Suprapubic skin (tissue), 4 donors: ENCODE measurements around the gene GPSM1. TPM values are rescaled to one million over a fixed set of nuclear protein-coding genes. Genes with fewer than 3 reads are reported as not detected.

Experiments used
- DNase-seq, 2 donors: peaks; one replicate each; pipeline ENCODE4 v3.0.0-alpha.2; 2019; ENCODE audit warnings: low spot score in 2 of 2
- H3K27ac ChIP-seq: fragments of 200-600 bp; sonication (generic); one replicate; pipeline ENCODE4 v1.5.1; 2019
- H3K27me3 ChIP-seq: fragments of 200-600 bp; sonication (generic); one replicate; pipeline ENCODE4 v1.5.1; 2019
- H3K36me3 ChIP-seq: fragments of 200-600 bp; sonication (generic); one replicate; pipeline ENCODE4 v1.5.1; 2019
- H3K4me1 ChIP-seq: fragments of 200-600 bp; sonication (generic); one replicate; pipeline ENCODE4 v1.5.1; 2019
- H3K4me3 ChIP-seq: fragments of 200-600 bp; sonication (generic); one replicate; pipeline ENCODE4 v1.5.1; 2019; ENCODE audit warnings: mild to moderate bottlenecking
- H3K9me3 ChIP-seq: fragments of 200-600 bp; sonication (generic); one replicate; pipeline ENCODE4 v1.5.1; 2019
- CTCF ChIP-seq, 2 donors: fragments of 200-600 bp in 1 of 2; fragments of 450-650 bp in 1 of 2; sonication (generic) in 1 of 2; IDR thresholded peaks; one replicate each; pipeline ENCODE4 v1.5.1; 2016 to 2019; ENCODE audit warnings: antibody characterized with exemption in 2 of 2, mild to moderate bottlenecking in 1 of 2, moderate library complexity in 1 of 2
- EP300 ChIP-seq: sonication (generic); formaldehyde crosslinking; IDR thresholded peaks from one replicate; pipeline ENCODE4 v1.6.1; 2017; ENCODE audit warnings: antibody characterized with exemption
- POLR2A ChIP-seq, 2 donors: fragments of 450-650 bp; IDR thresholded peaks; one replicate each; pipeline ENCODE4 v1.6.1; 2017; ENCODE audit warnings: antibody characterized with exemption in 2 of 2, mild to moderate bottlenecking in 2 of 2, moderate library complexity in 2 of 2
- POLR2AphosphoS5 ChIP-seq, 3 donors: sonication (generic); formaldehyde crosslinking; IDR thresholded peaks; one replicate each; pipeline ENCODE4 v1.6.1; 2017; ENCODE audit warnings: antibody characterized with exemption in 3 of 3
- WGBS: methylation state at CpG from one replicate; pipeline ENCODE4 v1.1.5; 2018; 5-methylcytosine and 5-hydroxymethylcytosine counted together
- total RNA-seq, 4 donors: library from RNA; depleted of rRNA; stranded (reverse); fragments of >200 nt; gene quantifications; one replicate each; pipeline ENCODE4 v1.1.0, GENCODE V29; 2016

Gene GPSM1
- total RNA-seq, 4 donors from 2014 or later = 11.5 to 14.6 (median 13.7) TPM

- WGBS = 51% methylated on average over 12 of the region's 21 CpGs
- TF ChIP-seq POLR2A (IDR thresholded peaks at IDR 0.05) (no peak), CTCF (IDR thresholded peaks at IDR 0.05) (no peak), POLR2AphosphoS5 (IDR thresholded peaks at IDR 0.05) (no peak), EP300 (no peak)
Measured at GRCh38 chr9:136287960-136288753, 39.2 kb upstream of the GPSM1 start.

GRCh38 chr9:136289651-136290507 is 37.5 kb upstream of the GPSM1 start:
- Histone ChIP-seq H3K36me3 (no peaks in the 10 kb centered on the region), H3K4me3 (no peak overlapping the region), H3K4me1 (peaks cover 14% of the 10 kb centered on the region), H3K27me3 (peaks cover 52% of the 10 kb centered on the region), H3K9me3 (no peaks in the 10 kb centered on the region), H3K27ac (no peak overlapping the region)
- TF ChIP-seq CTCF (IDR thresholded peaks at IDR 0.05) (no peak), POLR2AphosphoS5 (IDR thresholded peaks at IDR 0.05) (no peak), POLR2A (IDR thresholded peaks at IDR 0.05) (no peak), EP300 (no peak)
- WGBS = 84% methylated on average over 8 of the region's 30 CpGs
- no peak for DNase-seq

More at GRCh38 chr9:136287960-136288753, 39.2 kb upstream of the GPSM1 start:
- Histone ChIP-seq H3K27ac (no peak overlapping the region), H3K9me3 (no peaks in the 10 kb centered on the region), H3K4me3 (no peak overlapping the region), H3K27me3 (peaks cover 62% of the 10 kb centered on the region), H3K4me1 (peaks cover 19% of the 10 kb centered on the region), H3K36me3 (no peaks in the 10 kb centered on the region)
- DNase-seq = no peak

GRCh38 chr9:136290508-136291000 is 36.8 kb upstream of the GPSM1 start:
- Histone ChIP-seq H3K4me3 (no peak overlapping the region), H3K9me3 (no peaks in the 10 kb centered on the region), H3K27me3 (peaks cover 45% of the 10 kb centered on the region), H3K27ac (no peak overlapping the region), H3K36me3 (no peaks in the 10 kb centered on the region), H3K4me1 (peaks cover 14% of the 10 kb centered on the region)
- TF ChIP-seq EP300 = no peak
- TF ChIP-seq POLR2AphosphoS5 (IDR thresholded peaks at IDR 0.05) = no peak
- TF ChIP-seq POLR2A (IDR thresholded peaks at IDR 0.05) = no peak
- TF ChIP-seq CTCF (IDR thresholded peaks at IDR 0.05) = no peak
- no CpG with 5 or more reads among the region's 31 CpGs for WGBS
- no peak for DNase-seq

- TF ChIP-seq POLR2A (IDR thresholded peaks at IDR 0.05) (no peak), CTCF (IDR thresholded peaks at IDR 0.05) (no peak), EP300 (no peak), POLR2AphosphoS5 (IDR thresholded peaks at IDR 0.05) (no peak)
- H3K4me3 ChIP-seq = no peak overlapping the region
- no peaks in the 10 kb centered on the region for H3K9me3 ChIP-seq
- no peaks in the 10 kb centered on the region for H3K36me3 ChIP-seq
- WGBS = 92% methylated on average over 13 of the region's 22 CpGs
- peaks cover 18% of the 10 kb centered on the region for H3K4me1 ChIP-seq
- peaks cover 43% of the 10 kb centered on the region for H3K27me3 ChIP-seq
- H3K27ac ChIP-seq = no peak overlapping the region
- no peak for DNase-seq
Measured at GRCh38 chr9:136291306-136292025, 35.9 kb upstream of the GPSM1 start.
